Measurements from ENCODE around the gene MYLK4. TPM values are rescaled to one million over a fixed set of nuclear protein-coding genes. Genes with fewer than 3 reads are reported as not detected.

MYLK4 gene
- total RNA-seq, 4 donors from 2014 or later: 0.28 to 0.79 (median 0.46) TPM

DNA sequence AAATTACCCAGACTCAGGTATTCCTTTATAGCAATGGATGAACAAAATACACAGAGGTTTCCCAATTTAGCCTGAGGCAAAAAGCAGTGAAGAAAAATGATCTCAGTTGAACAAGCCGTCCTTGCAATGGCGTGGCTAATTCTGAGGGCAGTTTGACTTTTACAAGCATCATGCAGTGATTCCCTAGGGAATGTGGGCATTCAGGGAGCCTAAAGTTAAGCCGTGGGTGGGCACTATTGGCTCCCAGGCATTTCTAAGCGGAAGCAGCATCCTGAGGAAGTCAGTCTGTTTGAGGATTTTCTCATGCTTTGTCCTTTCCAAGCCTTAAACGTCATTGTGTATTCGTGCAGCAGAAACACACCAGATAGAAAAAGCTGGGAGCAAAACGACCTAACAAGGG is 133.9 kb downstream of the MYLK4 start:
- ATAC-seq (ENCODE audit: low FRiP score) (no peak), DNase-seq (ENCODE audit: low spot score) (no peak)
- TF ChIP-seq, protein P1, sequence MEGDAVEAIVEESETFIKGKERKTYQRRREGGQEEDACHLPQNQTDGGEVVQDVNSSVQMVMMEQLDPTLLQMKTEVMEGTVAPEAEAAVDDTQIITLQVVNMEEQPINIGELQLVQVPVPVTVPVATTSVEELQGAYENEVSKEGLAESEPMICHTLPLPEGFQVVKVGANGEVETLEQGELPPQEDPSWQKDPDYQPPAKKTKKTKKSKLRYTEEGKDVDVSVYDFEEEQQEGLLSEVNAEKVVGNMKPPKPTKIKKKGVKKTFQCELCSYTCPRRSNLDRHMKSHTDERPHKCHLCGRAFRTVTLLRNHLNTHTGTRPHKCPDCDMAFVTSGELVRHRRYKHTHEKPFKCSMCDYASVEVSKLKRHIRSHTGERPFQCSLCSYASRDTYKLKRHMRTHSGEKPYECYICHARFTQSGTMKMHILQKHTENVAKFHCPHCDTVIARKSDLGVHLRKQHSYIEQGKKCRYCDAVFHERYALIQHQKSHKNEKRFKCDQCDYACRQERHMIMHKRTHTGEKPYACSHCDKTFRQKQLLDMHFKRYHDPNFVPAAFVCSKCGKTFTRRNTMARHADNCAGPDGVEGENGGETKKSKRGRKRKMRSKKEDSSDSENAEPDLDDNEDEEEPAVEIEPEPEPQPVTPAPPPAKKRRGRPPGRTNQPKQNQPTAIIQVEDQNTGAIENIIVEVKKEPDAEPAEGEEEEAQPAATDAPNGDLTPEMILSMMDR (IDR thresholded peaks at IDR 0.05): no peak

DNA sequence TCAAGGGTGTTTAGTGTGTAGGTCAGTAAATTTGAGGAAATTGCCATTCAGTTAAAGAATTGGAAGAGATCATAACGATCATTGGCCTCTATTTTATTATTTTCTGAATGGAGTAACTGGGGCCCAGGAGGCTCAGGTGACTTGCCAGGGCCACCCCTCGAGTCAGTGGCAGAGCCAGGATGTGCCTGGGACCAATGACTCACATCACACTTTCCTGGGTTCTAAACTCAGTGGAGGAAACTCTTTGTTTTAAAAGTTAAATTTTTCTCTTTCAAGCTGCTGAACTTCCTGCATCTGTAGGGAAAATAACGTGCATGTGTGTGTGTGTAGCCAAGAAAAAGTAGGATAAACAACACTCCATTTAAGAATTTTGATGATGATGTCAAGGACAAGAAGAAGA is 135.5 kb downstream of the MYLK4 start:
- ATAC-seq (ENCODE audit: low FRiP score) (no peak), DNase-seq (ENCODE audit: low spot score) (no peak)

DNA sequence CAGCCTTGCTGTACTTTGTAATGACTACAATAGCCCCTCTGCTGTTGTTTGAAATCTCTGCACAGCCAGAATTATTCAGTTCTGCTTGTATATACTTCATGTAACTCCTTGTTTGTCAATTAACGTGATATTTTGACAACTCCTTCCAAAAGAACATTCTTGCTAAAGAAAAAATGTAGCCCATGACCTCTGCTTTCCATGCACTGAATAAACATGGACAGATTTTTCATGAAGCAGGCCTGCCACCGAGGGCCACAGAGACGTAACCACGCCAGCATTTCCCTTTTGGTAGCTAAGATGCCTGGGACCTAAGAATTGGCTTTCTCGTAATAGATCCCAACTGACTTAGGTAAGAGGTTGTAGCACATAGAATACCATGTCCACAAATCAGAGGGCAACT is 135.9 kb downstream of the MYLK4 start:
- ATAC-seq (ENCODE audit: low FRiP score): no peak
- DNase-seq (ENCODE audit: low spot score): no peak
- TF ChIP-seq, protein P1 (IDR thresholded peaks at IDR 0.05): no peak

More for the DNA sequence above, 135.5 kb downstream of the MYLK4 start:
- TF ChIP-seq, protein P1 (IDR thresholded peaks at IDR 0.05): no peak

DNA sequence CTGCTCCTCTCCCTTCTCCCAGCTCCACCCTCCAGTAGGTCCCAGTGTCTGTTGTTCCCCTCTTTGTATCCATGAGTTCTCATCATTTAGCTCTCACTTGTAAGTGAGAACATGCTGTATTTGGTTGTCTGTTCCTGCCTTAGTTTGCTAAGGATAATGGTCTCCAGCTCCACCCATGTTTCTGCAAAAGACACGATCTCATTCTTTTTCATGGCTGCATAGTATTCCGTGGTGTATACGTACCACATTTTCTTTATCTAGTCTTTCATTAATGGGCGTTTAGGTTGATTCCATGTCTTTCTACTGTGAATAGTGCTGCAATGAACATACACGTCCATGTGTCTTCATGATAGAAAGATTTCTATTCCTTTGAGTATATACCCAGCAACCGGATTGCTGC is 136.6 kb downstream of the MYLK4 start:
- TF ChIP-seq, protein P1 (IDR thresholded peaks at IDR 0.05): no peak
- DNase-seq (ENCODE audit: low spot score): no peak
- ATAC-seq (ENCODE audit: low FRiP score): no peak

Other genes starting within 250 kb of the MYLK4 start
- 10 to 100 TPM; 31.6 to 66.4 (median 46.1) TPM for gene WRNIP1, start 14.5 kb upstream of the MYLK4 start, total RNA-seq
- gene SERPINB1, start 90.9 kb upstream of the MYLK4 start, total RNA-seq: 100 to 1,000 TPM in 1 of 4 donors, 10 to 100 TPM in 3; 40.8 to 146 (median 50.1) TPM
- 10 to 100 TPM; 14.8 to 68.5 (median 20.8) TPM for gene SERPINB9, start 152.4 kb upstream of the MYLK4 start, total RNA-seq
- 100 to 1,000 TPM; 134 to 197 (median 158) TPM for gene SERPINB6, start 220.6 kb upstream of the MYLK4 start, total RNA-seq
- 10 to 100 TPM; 32.9 to 54.0 (median 48.1) TPM for gene NQO2, start 249.0 kb upstream of the MYLK4 start, total RNA-seq

Measured in omental fat pad (tissue), 4 donors.